GM19397 (cell line): ENCODE results near the gene STOML3.

Experiments
- ATAC-seq: cut with Tn5 transposase; IDR thresholded peaks from one replicate; pipeline ENCODE4 v1.9.1; 2021; ENCODE audit warnings: mild to moderate bottlenecking, moderate library complexity; ENCODE audit not compliant: unreplicated experiment

Gene STOML3

DNA sequence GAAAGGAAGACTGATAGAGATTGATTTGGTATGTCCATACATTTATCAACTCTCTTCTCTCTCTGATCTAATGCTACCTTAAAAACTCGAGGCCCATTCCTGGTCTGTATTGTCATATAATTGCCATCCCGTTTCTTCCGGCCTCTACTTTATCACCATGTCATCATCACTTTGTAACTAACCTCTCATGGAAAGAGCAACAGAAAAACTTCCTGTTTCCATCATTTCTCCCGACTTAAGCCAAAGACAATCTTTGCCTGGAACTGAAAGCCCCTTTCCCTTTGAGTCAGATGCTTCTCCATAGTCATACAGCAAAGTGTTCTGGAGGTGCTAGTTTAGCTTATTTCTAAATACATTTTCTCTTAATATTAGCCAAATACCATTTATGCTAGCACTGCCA, 2.8 kb upstream of the STOML3 start:
- ATAC-seq, result no peak

DNA sequence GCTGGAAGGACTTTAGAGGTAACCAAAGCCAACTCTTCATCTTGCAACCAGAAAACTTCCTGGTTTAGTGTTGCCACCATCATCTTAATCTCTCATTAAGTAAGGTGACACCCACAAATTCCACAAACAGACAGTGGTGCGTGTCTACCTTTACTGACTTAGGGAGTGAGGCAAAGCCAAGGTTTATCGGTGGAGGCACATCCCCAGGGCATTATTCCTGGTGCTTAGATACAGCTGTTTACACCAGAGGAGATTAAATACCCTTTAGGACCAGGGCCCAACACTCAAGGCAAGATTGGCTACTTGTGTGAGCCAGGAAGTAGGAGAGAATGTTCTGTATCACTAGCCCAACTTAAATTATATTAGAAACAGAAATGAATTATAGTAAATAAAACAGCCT, 9.5 kb downstream of the STOML3 start:
- ATAC-seq, result no peak

DNA sequence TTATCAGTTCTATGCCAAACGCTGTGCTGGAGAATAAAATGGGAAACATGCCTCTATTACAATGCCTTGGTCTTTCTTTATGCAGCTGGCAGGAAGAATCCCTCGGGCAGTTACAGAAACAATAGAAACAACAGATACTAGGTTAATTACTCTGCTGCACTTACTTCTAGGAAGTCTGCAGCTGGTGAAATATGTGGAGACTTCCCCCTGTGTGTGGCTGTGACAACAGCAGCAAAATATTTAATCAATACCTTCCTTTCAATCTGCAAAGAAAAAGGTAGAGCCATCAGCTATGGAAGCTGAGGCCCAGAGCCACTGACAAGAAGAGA, 9.9 kb downstream of the STOML3 start:
- no peak for ATAC-seq

DNA sequence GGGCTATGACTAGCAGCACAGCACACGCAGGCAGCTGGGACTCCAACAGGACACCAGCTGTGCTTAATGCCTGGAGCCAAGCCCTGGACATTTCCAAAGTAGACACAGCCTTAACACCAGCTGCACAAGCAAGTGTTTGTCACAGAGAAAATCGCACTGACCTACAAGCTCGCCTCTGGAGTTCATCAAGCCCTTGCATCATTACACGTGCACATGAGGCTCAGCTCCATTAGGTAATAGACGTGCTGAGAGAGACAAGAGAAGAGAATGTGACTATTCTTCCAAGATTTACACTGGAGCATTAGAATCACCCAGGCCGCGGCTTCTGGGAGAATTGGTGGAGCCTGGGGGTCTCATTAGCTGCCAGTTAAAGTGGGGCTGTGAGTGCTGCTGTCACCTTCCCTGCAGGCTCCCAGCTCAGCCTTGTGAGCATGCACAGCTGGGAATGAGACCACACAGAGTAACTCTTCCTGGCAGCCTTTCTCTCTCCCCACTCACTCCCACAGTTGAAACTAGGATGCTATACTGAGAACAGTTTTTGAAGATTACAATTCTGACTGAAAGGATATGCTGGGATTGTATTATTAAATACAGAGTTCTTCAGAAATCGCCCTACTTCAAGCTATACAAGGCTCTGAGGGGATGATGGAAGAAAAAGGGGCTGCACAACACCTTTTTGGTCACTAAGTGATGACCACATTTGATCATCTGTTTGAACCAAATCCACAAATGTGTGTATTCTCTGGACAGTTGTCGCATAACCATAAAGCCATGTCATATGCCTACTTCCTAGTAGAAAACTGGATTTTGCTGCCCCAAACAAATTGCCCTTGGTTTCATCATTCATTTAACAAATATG, 10.5 kb downstream of the STOML3 start:
- no peak for ATAC-seq

DNA sequence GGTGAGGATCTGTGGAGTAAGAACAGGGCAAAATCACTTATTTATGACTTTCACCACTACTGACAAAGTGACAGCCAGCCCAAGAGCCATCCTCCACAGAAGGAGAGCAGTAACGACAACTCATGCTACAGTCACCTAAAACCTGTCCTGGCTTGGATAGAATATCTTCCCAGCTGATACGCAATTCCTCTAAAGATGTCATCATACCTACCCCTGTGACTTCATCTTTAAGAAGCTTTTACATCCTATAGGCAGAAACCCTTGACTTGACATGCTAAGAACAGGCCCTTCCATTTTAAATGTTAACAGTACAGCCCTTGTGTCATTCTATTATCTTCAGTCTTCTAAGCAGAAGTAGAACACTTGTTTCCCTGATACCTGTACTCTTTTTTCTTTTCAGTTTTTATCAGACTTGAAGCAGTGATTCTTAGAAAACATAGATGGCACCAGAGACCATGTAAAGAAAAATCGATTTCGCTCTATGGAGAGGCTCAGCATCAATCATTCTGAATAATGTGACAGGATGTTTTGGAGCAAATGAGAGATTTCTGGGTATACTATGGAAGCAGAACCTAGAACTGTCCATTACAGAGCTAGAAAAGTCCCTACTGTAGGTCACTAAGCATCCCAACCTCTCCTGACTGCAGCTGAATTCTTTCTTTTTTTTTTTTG, 20.1 kb downstream of the STOML3 start:
- ATAC-seq, result no peak

DNA sequence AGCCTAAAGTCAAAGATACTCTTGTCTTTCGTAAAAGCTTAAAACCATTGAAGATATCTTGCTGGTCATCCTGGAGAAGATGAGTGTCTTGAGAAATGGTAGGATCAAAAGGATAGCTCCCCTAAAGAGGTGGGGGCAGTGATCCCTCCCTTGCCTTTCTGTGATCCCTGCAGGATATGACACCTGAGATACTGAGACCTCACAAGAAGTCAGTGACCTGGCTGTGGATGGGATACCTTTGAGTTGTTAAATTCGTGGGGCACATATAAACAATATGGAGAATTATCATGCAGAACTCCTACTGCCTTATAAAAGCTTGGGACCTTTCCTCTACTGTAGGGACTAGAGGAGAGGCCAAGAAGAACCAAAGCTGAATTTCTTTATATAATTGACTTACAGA, 21.4 kb downstream of the STOML3 start:
- ATAC-seq, result no peak

DNA sequence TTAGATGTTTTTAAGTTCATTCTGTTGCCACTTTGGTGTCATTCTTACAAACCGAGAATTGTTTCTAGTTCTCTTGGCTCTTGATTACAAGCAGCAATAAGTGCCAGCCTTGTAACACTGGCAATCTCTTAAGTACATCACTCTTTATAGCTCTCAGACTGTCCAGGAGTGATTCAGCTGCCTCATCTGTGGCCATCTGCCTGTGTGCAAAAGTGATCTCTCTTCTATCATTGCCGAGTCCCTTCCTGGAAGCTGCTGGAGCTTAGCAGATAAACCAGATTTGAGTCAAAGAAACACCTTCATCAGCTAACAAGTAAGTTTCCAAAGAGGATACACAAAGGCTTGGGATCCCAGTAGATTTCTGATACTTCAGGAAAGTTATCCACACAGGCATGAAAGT, 23.2 kb downstream of the STOML3 start:
- ATAC-seq, result no peak

DNA sequence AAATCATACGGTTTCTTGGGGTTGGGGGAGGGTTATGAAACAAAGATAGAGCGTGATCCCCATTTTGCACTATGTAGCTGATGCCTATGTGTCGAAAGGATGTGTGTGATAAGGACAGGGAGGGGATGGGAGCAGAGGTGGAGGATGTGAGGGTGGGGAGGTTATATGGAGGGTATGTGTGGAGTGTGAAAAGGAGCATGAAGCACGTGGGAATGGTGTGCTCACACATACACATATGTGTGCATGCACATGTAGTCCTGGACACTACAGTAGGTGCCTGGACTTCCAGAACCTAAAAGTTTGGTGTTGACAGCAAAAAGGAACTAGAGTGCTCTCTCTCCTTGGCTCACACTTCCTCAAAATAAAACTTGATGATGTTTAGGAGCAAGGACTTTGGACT, 25.4 kb downstream of the STOML3 start:
- no peak for ATAC-seq

DNA sequence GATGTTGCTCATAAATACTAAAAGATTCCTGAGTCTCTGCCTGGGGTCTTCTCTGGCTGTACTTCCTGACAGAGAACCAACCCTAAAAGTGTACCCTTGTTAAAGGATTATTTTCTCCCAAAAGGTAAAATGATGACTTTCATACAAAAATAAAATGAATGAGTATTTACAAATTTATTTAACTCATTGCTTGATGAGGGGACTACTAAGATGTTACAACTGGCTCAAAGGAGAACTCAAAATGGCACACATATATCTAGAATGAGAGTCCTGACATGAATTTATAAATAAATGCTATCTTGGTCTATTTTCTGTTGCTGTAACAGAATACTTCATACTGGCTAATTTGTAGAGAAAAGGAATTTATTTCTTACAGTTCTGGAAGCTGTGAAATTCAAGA, 30.5 kb downstream of the STOML3 start:
- no peak for ATAC-seq

DNA sequence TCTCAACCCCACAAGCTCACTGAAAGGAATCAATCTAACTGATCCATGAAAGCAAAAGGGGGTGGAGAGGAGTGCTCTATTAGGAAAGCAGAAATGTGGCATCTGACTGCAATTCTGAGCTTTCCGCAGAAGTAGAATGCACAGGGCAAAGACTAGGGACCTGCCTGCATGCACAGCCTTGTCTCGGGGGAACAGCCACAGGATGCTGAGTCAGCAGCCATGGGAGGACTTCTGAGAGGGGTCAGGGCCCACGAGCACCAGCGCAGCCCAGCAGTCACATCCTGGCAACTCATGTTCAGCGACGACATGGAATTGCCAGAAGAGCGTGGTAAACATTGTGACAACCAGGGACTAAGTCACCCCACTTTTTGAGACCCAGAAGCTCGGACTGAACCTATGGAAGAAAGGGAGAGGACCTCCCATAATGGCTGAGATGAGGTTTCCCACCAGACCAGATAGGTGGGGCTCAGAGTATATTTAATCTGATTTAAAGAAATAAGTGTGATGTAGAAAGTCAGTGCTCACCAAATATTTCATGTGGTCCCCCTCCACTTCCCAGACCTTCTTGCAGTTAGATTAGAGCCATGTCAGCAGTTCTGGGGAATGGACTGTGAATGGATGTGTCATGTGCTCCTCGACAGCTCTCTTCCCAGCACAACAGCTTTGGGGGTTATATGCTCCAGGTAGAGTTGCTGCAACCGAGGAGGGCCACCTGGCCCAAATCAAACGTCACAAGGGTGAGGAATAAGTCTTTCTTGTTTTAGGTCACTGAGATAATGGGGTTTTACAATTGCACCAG, 32.6 kb downstream of the STOML3 start:
- no peak for ATAC-seq

DNA sequence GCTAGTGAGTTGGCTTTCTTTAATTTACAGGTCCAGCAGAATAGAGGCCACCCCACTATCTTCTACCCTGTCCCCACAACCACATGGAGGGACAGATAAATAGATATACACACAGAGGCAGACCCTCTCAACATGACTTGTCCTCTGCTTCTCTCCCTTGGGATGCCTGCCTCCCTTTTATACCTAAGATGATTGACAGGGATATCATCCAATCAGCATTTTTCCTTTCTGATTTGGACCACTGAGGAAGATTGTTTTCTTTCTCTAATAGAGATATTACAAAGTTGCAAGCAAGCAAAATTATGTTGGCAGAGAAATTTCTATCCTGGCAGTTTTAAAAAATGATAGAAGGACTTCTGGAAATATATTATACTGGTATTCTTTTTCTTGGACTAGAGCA, 35.8 kb downstream of the STOML3 start:
- no peak for ATAC-seq

DNA sequence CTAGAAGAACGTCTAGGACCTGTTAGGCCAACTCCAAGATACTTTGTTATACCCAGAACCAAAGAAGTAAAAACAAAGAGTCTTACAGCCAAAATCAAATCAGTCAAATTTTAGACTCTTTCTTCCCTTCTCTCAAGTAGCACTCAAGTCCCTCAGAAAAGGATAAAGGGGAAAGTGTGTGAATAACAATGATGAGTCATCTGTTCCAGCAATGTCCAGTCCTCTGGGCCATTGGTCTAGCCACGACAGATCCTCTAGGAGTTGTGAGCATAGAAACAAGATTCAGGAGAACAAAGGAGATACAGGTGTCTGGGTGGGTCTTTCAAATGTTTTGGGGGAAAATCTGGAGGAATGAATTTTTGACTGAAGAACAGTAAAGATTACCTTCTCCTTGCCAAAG, 36.3 kb downstream of the STOML3 start:
- no peak for ATAC-seq

DNA sequence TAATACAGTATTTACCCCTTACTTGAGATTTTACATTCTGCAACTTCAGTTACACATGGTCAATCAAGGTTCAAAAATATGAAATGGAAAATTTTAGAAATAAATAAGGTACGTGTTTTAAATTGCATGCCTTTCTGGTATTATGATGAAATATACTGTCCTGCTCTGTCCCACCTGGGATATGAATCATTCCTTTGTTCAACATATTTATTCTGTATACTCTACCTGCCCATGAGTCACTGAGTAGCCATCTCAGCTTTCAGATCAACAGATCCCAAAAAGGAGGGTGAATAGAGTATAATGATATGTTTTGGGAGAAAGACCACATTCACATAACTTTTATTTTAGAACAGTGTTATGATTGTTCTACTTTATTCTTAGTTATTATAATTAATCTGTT, 37.8 kb downstream of the STOML3 start:
- no peak for ATAC-seq

DNA sequence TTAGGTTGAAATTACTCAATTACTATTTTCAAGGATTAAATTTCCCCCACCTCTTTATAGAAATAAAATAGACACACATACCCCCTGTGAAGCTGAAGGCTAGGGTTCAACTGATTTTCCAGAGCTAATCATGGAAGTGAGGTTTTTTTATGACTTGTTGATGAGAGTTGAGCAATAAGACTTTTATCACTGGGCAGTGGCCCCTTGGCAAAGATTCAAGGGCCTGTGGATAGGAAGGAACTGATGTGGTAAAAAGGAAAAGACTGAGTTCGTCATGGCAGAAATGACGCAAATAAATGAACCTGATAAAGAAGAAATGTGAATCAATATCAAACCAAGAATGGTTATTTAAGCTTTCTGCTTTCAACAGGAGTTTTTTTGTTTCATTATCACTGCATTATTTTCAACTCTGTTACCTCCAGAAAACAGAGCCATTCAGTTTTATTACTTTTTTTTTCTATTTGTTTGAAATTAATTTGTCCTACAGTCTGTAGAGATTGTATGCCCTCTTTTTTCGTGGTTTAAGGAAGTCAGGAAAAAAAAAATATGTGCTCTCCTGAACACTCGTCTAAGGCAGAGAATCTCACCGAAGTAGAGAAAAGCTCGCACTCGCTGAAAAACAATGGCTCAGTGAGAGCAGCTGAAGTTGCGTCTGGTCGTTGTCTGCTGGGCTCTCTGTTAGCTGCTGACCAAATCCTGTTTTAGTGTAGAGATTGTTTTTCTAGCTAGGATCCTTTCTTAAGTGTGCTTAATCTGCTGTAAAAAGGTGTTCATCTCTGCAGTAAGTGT, 38.9 kb downstream of the STOML3 start:
- no peak for ATAC-seq

DNA sequence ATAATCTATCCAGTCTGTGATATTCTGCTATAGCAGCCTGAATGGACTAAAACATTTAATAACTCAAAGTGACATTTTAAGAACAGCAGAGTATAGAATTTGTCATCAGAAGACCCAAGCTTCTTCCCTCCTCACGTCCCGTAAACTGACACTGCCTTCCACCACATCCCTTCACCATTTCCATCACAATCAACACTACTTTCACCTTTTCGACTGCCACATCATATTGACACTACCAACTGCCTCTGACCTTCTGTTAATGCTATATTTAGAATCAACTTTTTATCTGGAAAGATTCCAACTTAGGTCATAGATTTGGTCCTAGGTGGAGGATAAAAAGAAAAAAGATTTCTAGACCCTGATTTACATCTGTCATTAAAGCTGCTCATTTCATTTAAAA, 39.6 kb downstream of the STOML3 start:
- no peak for ATAC-seq

DNA sequence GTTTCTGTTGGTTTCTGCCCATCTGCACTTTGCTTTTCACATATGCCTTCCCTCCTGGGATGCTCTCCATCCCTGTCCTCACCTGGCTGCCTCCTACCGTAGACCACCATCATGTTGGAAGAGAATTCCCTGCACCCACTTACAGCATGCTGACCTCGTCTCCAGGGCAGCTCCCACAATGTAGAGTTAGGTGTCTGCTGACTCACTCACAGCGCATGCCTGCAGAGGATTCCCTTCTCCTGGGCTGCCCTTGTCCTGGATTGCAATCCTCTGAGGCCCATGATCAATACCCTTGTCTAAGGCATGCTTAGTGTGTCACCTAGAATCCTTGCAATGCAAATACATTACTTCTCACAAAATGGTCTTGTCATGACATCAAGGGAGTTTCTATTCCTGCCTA, 43.6 kb downstream of the STOML3 start:
- ATAC-seq, result no peak

DNA sequence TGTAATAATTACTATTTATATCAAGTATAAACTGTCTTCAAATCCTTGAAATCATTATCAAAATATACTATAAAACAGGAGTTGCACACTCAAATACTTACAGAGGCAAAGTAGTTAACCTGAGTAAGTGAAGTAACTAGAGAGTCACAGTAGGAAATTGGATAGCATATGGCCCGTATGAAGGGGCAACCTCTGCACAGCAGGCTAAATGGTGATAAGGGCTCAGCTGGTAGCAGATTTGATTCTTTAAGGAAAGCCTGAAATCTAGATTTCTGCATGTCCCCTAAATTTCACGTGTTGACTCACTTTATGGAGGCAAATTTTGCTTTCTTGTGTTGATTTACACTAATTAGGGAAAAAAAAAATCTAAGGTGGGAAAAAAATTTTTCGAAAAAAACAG, 46.4 kb downstream of the STOML3 start:
- no peak for ATAC-seq

DNA sequence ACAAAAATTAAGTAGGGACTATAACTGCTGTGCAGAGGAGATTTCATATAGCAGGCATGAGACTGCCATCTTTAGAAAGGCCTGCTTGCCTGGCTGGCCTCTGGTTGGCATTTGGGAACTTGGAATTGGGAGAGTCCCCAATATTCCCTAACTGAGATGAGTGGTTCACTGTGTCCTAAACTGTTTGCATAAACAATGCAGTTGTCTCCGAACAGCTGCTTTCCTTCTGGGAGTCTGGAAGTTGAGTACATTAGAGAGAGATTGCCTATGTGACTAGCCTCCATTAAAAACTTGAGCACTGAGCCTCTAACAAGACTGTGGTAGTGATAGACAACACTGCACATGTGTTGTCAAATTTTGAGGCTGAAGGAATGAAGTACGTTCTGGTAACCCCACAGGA, 47.4 kb downstream of the STOML3 start:
- no peak for ATAC-seq

DNA sequence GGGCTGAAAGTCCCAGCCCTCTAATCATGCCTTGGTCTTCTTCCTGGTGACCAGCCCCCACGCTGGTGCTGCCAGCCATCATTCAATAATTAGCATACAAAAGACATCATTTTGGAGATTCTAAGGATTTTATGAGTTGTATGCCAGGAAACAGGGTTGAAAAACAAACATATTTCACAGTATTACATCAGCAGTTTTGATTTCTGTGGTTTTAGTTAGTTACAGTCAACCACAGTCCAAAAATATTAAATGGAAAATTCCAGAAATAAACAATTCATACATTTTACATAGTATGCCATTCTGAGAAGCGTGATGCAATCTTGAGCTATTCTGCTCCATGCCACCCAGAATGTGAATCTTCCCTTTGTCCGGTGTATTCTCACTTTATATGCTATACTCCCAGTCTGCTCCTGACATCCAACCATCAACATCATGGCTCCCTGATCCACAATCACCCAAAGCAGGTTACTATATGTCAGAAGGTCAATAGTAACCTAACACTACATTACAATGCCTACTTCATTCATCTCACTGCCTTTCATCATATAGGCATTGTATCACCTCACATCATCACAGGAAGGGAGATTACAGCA, 49.2 kb downstream of the STOML3 start:
- ATAC-seq, result no peak

DNA sequence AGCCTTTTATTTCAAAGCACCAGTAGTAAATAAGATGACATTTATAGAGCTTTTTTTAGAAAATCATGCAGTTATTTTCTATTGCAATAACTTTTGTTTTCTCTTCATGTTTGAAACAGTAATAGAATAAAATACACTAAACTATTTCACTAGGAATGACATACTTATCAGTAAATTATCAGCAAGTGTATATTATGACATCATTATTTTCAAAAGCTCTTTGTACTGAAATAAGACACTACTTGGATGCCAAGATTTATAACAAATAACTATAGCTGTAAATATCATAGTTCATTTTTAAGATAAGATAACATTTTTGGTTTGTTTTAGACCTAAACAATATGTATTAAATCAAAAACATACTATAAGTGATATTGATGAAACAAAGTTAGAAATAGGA, 56.8 kb downstream of the STOML3 start:
- ATAC-seq, result no peak

DNA sequence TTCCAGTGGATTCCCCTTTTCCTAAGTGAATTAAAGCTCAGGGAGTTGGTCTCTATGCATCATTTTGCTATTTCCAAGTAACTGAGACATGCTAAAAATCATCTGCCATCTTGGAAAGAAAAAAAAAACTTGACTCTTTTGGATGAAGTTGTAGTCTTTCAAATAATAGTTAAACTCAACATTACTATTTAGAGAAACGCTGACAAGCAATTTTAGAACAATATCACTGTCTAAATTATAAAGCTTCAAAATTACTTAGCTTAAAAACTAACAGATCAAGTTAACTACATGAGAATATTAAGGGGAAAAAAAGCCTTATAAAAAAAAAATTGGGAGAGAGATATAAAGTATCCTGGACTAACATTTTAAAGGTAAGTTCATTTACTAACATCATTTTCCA, 68.5 kb downstream of the STOML3 start:
- no peak for ATAC-seq
